H9 (cell line): ENCODE results near the gene CUBN. TPM values are rescaled to one million over a fixed set of nuclear protein-coding genes. Genes with fewer than 3 reads are reported as not detected.

Source experiments
- DNase-seq: peaks from one replicate; pipeline ENCODE4 v3.0.0-alpha.2; 2017
- H2AFZ ChIP-seq: one replicate; pipeline ENCODE4 v1.6.1; 2013; ENCODE audit warnings: mild to moderate bottlenecking, low read length, control low read depth, moderate library complexity
- H2AK5ac ChIP-seq: 2 replicates; pipeline ENCODE4 v1.6.1; 2013; ENCODE audit warnings: low read length, control low read depth, mixed read lengths; ENCODE audit not compliant: insufficient read length
- H2BK120ac ChIP-seq: one replicate; pipeline ENCODE4 v1.6.1; 2013; ENCODE audit warnings: low read depth, mild to moderate bottlenecking, low read length, control low read depth, inconsistent platforms; ENCODE audit not compliant: poor library complexity, severe bottlenecking
- H2BK12ac ChIP-seq: 2 replicates; pipeline ENCODE4 v1.6.1; 2013; ENCODE audit warnings: low read length, control low read depth, mixed read lengths, low read depth; ENCODE audit not compliant: insufficient read length
- H2BK15ac ChIP-seq: 2 replicates; pipeline ENCODE4 v1.6.1; 2013; ENCODE audit warnings: low read depth, low read length, control low read depth
- H2BK20ac ChIP-seq: one replicate; pipeline ENCODE4 v1.6.1; 2013; ENCODE audit warnings: low read depth, mild to moderate bottlenecking, low read length, control low read depth, inconsistent platforms; ENCODE audit not compliant: poor library complexity, severe bottlenecking
- H2BK5ac ChIP-seq: 2 replicates; pipeline ENCODE4 v1.6.1; 2013; ENCODE audit warnings: low read length, control low read depth, mixed read lengths; ENCODE audit not compliant: insufficient read length
- H3K14ac ChIP-seq: 2 replicates; pipeline ENCODE4 v1.6.1; 2013; ENCODE audit warnings: low read length, control low read depth; ENCODE audit not compliant: insufficient read depth
- H3K18ac ChIP-seq: 2 replicates; pipeline ENCODE4 v1.6.1; 2013; ENCODE audit warnings: low read depth, mild to moderate bottlenecking, mixed read lengths, low read length, control low read depth; ENCODE audit not compliant: insufficient read length
- H3K23ac ChIP-seq: 2 replicates; pipeline ENCODE4 v1.6.1; 2013; ENCODE audit warnings: low read length, control low read depth, mixed read lengths, low read depth; ENCODE audit not compliant: insufficient read length
- H3K23me2 ChIP-seq: 2 replicates; pipeline ENCODE4 v1.6.1; 2013; ENCODE audit warnings: low read depth, mild to moderate bottlenecking, mixed read lengths, low read length, control low read depth; ENCODE audit not compliant: insufficient read length, poor library complexity, severe bottlenecking
- H3K27ac ChIP-seq: 2 replicates; pipeline ENCODE4 v1.5.1; 2013; ENCODE audit warnings: low read length, control low read depth, mixed read lengths, low read depth; ENCODE audit not compliant: insufficient read length
- H3K27me3 ChIP-seq: 2 replicates; pipeline ENCODE4 v1.6.1; 2013; ENCODE audit warnings: low read length, control low read depth, inconsistent platforms; ENCODE audit not compliant: insufficient read depth
- H3K4ac ChIP-seq: 2 replicates; pipeline ENCODE4 v1.6.1; 2013; ENCODE audit warnings: low read depth, mild to moderate bottlenecking, control low read depth, inconsistent platforms, low read length, moderate library complexity
- H3K4me1 ChIP-seq: 2 replicates; pipeline ENCODE4 v1.6.1; 2013; ENCODE audit warnings: low read length, control low read depth, inconsistent platforms; ENCODE audit not compliant: insufficient read depth
- H3K4me2 ChIP-seq: 2 replicates; pipeline ENCODE4 v1.6.1; 2013; ENCODE audit warnings: low read length, control low read depth, mixed read lengths; ENCODE audit not compliant: insufficient read length, insufficient read depth
- H3K56ac ChIP-seq: 2 replicates; pipeline ENCODE4 v1.6.1; 2013; ENCODE audit warnings: low read depth, mild to moderate bottlenecking, mixed read lengths, low read length, control low read depth; ENCODE audit not compliant: insufficient read length
- H3K79me1 ChIP-seq: 2 replicates; pipeline ENCODE4 v1.6.1; 2013; ENCODE audit warnings: low read depth, mild to moderate bottlenecking, moderate library complexity, low read length, control low read depth, inconsistent platforms; ENCODE audit not compliant: insufficient read depth, poor library complexity, severe bottlenecking
- H3K79me2 ChIP-seq: 2 replicates; pipeline ENCODE4 v1.6.1; 2013; ENCODE audit warnings: low read length, control low read depth, inconsistent platforms; ENCODE audit not compliant: insufficient read depth
- H3K9ac ChIP-seq: 2 replicates; pipeline ENCODE4 v1.6.1; 2013; ENCODE audit warnings: low read length, control low read depth, mixed read lengths; ENCODE audit not compliant: insufficient read length; ENCODE audit errors: extremely low read depth
- H3K9me3 ChIP-seq: one replicate; pipeline ENCODE4 v1.6.1; 2013; ENCODE audit warnings: low read depth, low read length, inconsistent platforms; ENCODE audit not compliant: control insufficient read depth
- H3T11ph ChIP-seq: one replicate; pipeline ENCODE4 v1.6.1; 2013; ENCODE audit warnings: mild to moderate bottlenecking, low read length, control low read depth, inconsistent platforms
- H4K20me1 ChIP-seq: one replicate; pipeline ENCODE4 v1.6.1; 2013; ENCODE audit not compliant: control insufficient read depth, insufficient read length, insufficient read depth
- H4K5ac ChIP-seq: 2 replicates; pipeline ENCODE4 v1.6.1; 2013; ENCODE audit warnings: low read depth, mild to moderate bottlenecking, mixed read lengths, low read length, control low read depth; ENCODE audit not compliant: insufficient read length
- H4K8ac ChIP-seq: replicated peaks from 2 replicates; pipeline ENCODE4 v1.6.1; 2013; ENCODE audit warnings: low read length, control low read depth, mixed read lengths, low read depth; ENCODE audit not compliant: insufficient read length
- H4K91ac ChIP-seq: 2 replicates; pipeline ENCODE4 v1.6.1; 2013; ENCODE audit warnings: low read depth, mild to moderate bottlenecking, moderate library complexity, mixed read lengths, low read length, control low read depth; ENCODE audit not compliant: insufficient read length
- H3K27ac Mint-ChIP-seq, 3 experiments: 2 replicates in 2 of 3; 3 replicates in 1 of 3; pipeline ENCODE4 v1.8.0; 2020 to 2021; ENCODE audit warnings: mixed read lengths in 3 of 3, mild to moderate bottlenecking in 1 of 3, moderate library complexity in 1 of 3
- H3K27me3 Mint-ChIP-seq: 2 replicates; pipeline ENCODE4 v1.8.0; 2021; ENCODE audit warnings: low read depth, mild to moderate bottlenecking, moderate library complexity, mixed read lengths
- H3K36me3 Mint-ChIP-seq, 3 experiments: 2 replicates in 2 of 3; 3 replicates in 1 of 3; pipeline ENCODE4 v1.8.0; 2020 to 2021; ENCODE audit warnings: low read depth in 3 of 3, mixed read lengths in 3 of 3; ENCODE audit not compliant: insufficient read depth in 1 of 3
- H3K4me1 Mint-ChIP-seq, 2 experiments: 2 replicates each; pipeline ENCODE4 v1.8.0; 2020; ENCODE audit warnings: mixed read lengths in 2 of 2
- H3K4me3 Mint-ChIP-seq, 2 experiments: 2 replicates in 1 of 2; 3 replicates in 1 of 2; pipeline ENCODE4 v1.8.0; 2020 to 2021; ENCODE audit warnings: mild to moderate bottlenecking in 2 of 2, mixed read lengths in 2 of 2, moderate library complexity in 1 of 2
- H3K9me3 Mint-ChIP-seq, 2 experiments: 2 replicates in 1 of 2; 3 replicates in 1 of 2; pipeline ENCODE4 v1.8.0; 2020; ENCODE audit warnings: mild to moderate bottlenecking in 2 of 2, mixed read lengths in 2 of 2, moderate library complexity in 1 of 2
- CTCF ChIP-seq: fragments of 200-600 bp; sonication (generic); conservative IDR thresholded peaks from 3 replicates; pipeline ENCODE4 v1.8.0; 2021; ENCODE audit warnings: antibody characterized with exemption, mild to moderate bottlenecking
- WGBS: extraction: QIAGEN DNeasy Blood & Tissue Kit; methylation state at CpG from one replicate; pipeline ENCODE4 v1.1.7; 2013; ENCODE audit warnings: missing lambda C conversion rate, low lambda C conversion rate, mixed read lengths; ENCODE audit not compliant: insufficient read length; ENCODE audit errors: extremely low coverage; 5-methylcytosine and 5-hydroxymethylcytosine counted together
- total RNA-seq: library from RNA; stranded (reverse); gene quantifications from 2 replicates; pipeline ENCODE4 v1.2.1, GENCODE V29; 2021

Gene CUBN
- total RNA-seq, 1 experiment from 2014 or later, result 0.26 TPM

- no peak overlapping the region for H2BK5ac ChIP-seq
- H2BK12ac ChIP-seq, result no peak overlapping the region
- no peak overlapping the region for H3K27ac ChIP-seq
- H4K5ac ChIP-seq, result no peak overlapping the region
- no peak overlapping the region for H3K18ac ChIP-seq
- H3K27ac Mint-ChIP-seq, result peak overlapping the region in 1 of 3 experiments; percentile 65; a peak in 2 of 7 replicates
- no peaks in the 10 kb centered on the region for H4K20me1 ChIP-seq
- H3K14ac ChIP-seq, result no peak overlapping the region
- no peaks in the 10 kb centered on the region for H3K79me1 ChIP-seq
- H3K56ac ChIP-seq, result no peak overlapping the region
- H3K9ac ChIP-seq, result no peak overlapping the region
- no peaks in the 10 kb centered on the region for H3K9me3 Mint-ChIP-seq
- no peak overlapping the region for H3T11ph ChIP-seq
- peaks cover 12 to 27% of the 10 kb centered on the region in 2 experiments for H3K4me1 Mint-ChIP-seq
- DNase-seq, result no peak
- H3K79me2 ChIP-seq, result no peaks in the 10 kb centered on the region
- H3K23me2 ChIP-seq, result no peaks in the 10 kb centered on the region
- no peak overlapping the region for H2BK120ac ChIP-seq
- WGBS, result no CpG with 5 or more reads among the region's 6 CpGs
- H3K27me3 Mint-ChIP-seq, result no peaks in the 10 kb centered on the region
- 0 out of 2 replicates have a peak, but pooled peaks cover 3% of the 10 kb centered on the region for H3K4me1 ChIP-seq
- H2BK20ac ChIP-seq, result no peak overlapping the region
- no peak overlapping the region for H4K91ac ChIP-seq
- no peak overlapping the region for H3K23ac ChIP-seq
- H2AFZ ChIP-seq, result no peak overlapping the region
- no peak overlapping the region for H3K4me2 ChIP-seq
- no peak for TF ChIP-seq CTCF
- H3K9me3 ChIP-seq, result no peaks in the 10 kb centered on the region
- H2AK5ac ChIP-seq, result no peak overlapping the region
- no peaks in the 10 kb centered on the region for H3K27me3 ChIP-seq
- H3K36me3 Mint-ChIP-seq, result no peaks in the 10 kb centered on the region
- H4K8ac ChIP-seq, result no peak overlapping the region
- no peak overlapping the region for H3K4ac ChIP-seq
- no peak overlapping the region for H2BK15ac ChIP-seq
- H3K4me3 Mint-ChIP-seq, result no peak overlapping the region
Observed at GRCh38 chr10:17062955-17063484, 66.6 kb downstream of the CUBN start.
